Suprapubic skin (tissue), 4 donors: Measurements from ENCODE around the gene MTG1. TPM values are rescaled to one million over a fixed set of nuclear protein-coding genes. Genes with fewer than 3 reads are reported as not detected.

ENCODE experiments used
- DNase-seq, 2 donors: peaks; one replicate each; pipeline ENCODE4 v3.0.0-alpha.2; 2019; ENCODE audit warnings: low spot score in 2 of 2
- H3K27ac ChIP-seq: fragments of 200-600 bp; sonication (generic); one replicate; pipeline ENCODE4 v1.5.1; 2019
- H3K27me3 ChIP-seq: fragments of 200-600 bp; sonication (generic); one replicate; pipeline ENCODE4 v1.5.1; 2019
- H3K36me3 ChIP-seq: fragments of 200-600 bp; sonication (generic); one replicate; pipeline ENCODE4 v1.5.1; 2019
- H3K4me1 ChIP-seq: fragments of 200-600 bp; sonication (generic); one replicate; pipeline ENCODE4 v1.5.1; 2019
- H3K4me3 ChIP-seq: fragments of 200-600 bp; sonication (generic); one replicate; pipeline ENCODE4 v1.5.1; 2019; ENCODE audit warnings: mild to moderate bottlenecking
- H3K9me3 ChIP-seq: fragments of 200-600 bp; sonication (generic); one replicate; pipeline ENCODE4 v1.5.1; 2019
- CTCF ChIP-seq, 2 donors: fragments of 200-600 bp in 1 of 2; fragments of 450-650 bp in 1 of 2; sonication (generic) in 1 of 2; IDR thresholded peaks; one replicate each; pipeline ENCODE4 v1.5.1; 2016 to 2019; ENCODE audit warnings: antibody characterized with exemption in 2 of 2, mild to moderate bottlenecking in 1 of 2, moderate library complexity in 1 of 2
- EP300 ChIP-seq: sonication (generic); formaldehyde crosslinking; IDR thresholded peaks from one replicate; pipeline ENCODE4 v1.6.1; 2017; ENCODE audit warnings: antibody characterized with exemption
- POLR2A ChIP-seq, 2 donors: fragments of 450-650 bp; IDR thresholded peaks; one replicate each; pipeline ENCODE4 v1.6.1; 2017; ENCODE audit warnings: antibody characterized with exemption in 2 of 2, mild to moderate bottlenecking in 2 of 2, moderate library complexity in 2 of 2
- POLR2AphosphoS5 ChIP-seq, 3 donors: sonication (generic); formaldehyde crosslinking; IDR thresholded peaks; one replicate each; pipeline ENCODE4 v1.6.1; 2017; ENCODE audit warnings: antibody characterized with exemption in 3 of 3
- WGBS: methylation state at CpG from one replicate; pipeline ENCODE4 v1.1.5; 2018; 5-methylcytosine and 5-hydroxymethylcytosine counted together
- total RNA-seq, 4 donors: library from RNA; depleted of rRNA; stranded (reverse); fragments of >200 nt; gene quantifications; one replicate each; pipeline ENCODE4 v1.1.0, GENCODE V29; 2016

MTG1 gene
- total RNA-seq, 4 donors from 2014 or later, result 20.5 to 79.7 (median 36.0) TPM

DNA sequence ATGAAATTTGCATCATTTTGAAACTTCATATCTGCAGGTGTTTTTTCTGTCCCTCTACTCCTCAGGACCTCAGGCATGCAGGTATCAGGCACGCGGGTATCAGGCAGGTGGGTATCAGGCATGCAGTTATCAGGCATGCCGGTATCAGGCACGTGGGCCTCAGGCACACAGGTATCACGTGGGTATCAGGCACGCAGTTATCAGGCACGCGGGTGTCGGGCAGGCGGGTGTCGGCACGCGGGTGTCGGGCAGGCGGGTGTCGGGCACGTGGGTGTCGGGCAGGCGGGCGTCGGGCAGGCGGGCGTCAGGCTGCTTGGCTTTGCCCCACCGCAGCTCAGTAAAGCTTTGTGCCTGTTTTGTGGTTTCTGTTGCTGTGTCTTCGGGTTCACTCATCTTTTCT lies 21.8 kb downstream of the MTG1 start:
- Histone ChIP-seq H3K9me3 (peaks cover 18% of the 10 kb centered on the region), H3K27ac (no peak overlapping the region), H3K4me1 (no peaks in the 10 kb centered on the region), H3K36me3 (peaks cover 61% of the 10 kb centered on the region), H3K27me3 (no peaks in the 10 kb centered on the region), H3K4me3 (no peak overlapping the region)
- no peak for TF ChIP-seq EP300
- TF ChIP-seq CTCF (IDR thresholded peaks at IDR 0.05), result no peak
- TF ChIP-seq POLR2A (IDR thresholded peaks at IDR 0.05), result no peak
- TF ChIP-seq POLR2AphosphoS5 (IDR thresholded peaks at IDR 0.05), result no peak
- DNase-seq, result no peak
- WGBS, result 97% methylated on average over 25 of the region's 25 CpGs

DNA sequence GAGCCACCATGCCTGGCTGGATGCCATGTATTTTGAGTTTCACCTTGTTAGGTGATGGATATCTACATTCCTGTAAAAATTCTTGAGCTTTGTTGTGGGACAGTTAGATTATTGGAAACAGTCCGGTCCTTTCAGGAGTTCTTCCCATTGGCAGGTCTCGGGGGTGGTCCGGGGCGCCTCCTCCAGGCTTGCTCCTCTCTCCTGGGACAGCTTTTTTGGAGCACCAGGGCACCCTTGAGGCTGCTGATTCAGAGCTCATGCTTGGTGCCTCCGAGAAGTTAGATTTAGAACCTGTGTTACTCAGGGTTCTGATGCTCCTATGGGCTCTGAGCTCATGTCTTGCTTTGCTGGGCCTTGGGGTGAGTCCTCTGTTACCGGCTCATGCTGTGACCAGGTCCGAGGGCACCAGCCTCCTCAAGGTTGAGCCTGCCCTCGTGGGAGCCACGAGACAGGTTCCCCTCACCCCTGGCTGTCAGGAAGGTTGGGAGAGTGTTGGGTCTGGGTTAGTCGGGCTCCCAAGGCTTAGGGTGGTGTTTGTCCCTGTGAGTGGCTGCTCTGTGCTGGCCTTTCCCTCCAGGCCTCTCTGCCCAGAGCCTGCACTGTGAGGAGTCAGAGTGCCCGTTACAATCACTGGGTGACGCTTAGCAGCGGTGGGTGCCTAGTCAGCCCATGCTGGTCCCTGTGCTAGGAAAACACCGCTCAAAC lies 24.5 kb downstream of the MTG1 start:
- 100% methylated on average over 2 of the region's 14 CpGs for WGBS
- Histone ChIP-seq H3K36me3 (peaks cover 37% of the 10 kb centered on the region), H3K4me1 (peaks cover 6% of the 10 kb centered on the region), H3K4me3 (no peak overlapping the region), H3K9me3 (no peaks in the 10 kb centered on the region), H3K27me3 (peaks cover 15% of the 10 kb centered on the region), H3K27ac (no peak overlapping the region)
- no peak for DNase-seq
- TF ChIP-seq EP300 (no peak), CTCF (IDR thresholded peaks at IDR 0.05) (no peak), POLR2A (IDR thresholded peaks at IDR 0.05) (no peak), POLR2AphosphoS5 (IDR thresholded peaks at IDR 0.05) (no peak)

GRCh38 chr10:133419211-133419950 lies 25.4 kb downstream of the MTG1 start:
- Histone ChIP-seq H3K27me3 (peaks cover 18% of the 10 kb centered on the region), H3K27ac (no peak overlapping the region), H3K4me1 (peaks cover 9% of the 10 kb centered on the region), H3K9me3 (no peaks in the 10 kb centered on the region), H3K4me3 (no peak overlapping the region), H3K36me3 (peaks cover 34% of the 10 kb centered on the region)
- 93% methylated on average over 25 of the region's 34 CpGs for WGBS
- TF ChIP-seq EP300, result no peak
- no peak for TF ChIP-seq POLR2AphosphoS5 (IDR thresholded peaks at IDR 0.05)
- no peak for TF ChIP-seq CTCF (IDR thresholded peaks at IDR 0.05)
- TF ChIP-seq POLR2A (IDR thresholded peaks at IDR 0.05), result no peak
- DNase-seq, result no peak

DNA sequence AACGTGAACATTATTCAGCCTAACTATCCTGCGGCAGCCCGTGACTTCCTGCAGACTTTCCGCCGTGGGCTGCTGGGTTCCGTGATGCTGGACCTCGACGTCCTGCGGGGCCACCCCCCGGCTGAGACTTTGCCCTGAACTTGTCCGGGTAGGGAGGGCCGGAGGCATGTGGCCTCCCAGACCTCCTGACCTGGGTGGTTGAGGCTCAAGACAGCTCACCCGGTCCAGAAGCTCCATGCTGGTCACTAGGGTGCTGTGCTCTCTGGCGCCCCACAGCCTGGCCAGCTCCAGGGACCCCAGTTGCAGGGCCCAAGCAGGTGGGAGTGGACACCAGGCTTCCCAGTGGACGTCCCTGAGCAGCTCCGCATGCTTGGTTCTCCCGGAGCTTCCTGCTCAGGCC lies 26.1 kb downstream of the MTG1 start:
- Histone ChIP-seq H3K27me3 (peaks cover 18% of the 10 kb centered on the region), H3K9me3 (no peaks in the 10 kb centered on the region), H3K4me1 (peaks cover 9% of the 10 kb centered on the region), H3K27ac (no peak overlapping the region), H3K36me3 (peaks cover 32% of the 10 kb centered on the region), H3K4me3 (no peak overlapping the region)
- TF ChIP-seq POLR2A (IDR thresholded peaks at IDR 0.05) (no peak), EP300 (no peak), POLR2AphosphoS5 (IDR thresholded peaks at IDR 0.05) (no peak), CTCF (IDR thresholded peaks at IDR 0.05) (no peak)
- no peak for DNase-seq
- WGBS, result 94% methylated on average over 12 of the region's 17 CpGs

DNA sequence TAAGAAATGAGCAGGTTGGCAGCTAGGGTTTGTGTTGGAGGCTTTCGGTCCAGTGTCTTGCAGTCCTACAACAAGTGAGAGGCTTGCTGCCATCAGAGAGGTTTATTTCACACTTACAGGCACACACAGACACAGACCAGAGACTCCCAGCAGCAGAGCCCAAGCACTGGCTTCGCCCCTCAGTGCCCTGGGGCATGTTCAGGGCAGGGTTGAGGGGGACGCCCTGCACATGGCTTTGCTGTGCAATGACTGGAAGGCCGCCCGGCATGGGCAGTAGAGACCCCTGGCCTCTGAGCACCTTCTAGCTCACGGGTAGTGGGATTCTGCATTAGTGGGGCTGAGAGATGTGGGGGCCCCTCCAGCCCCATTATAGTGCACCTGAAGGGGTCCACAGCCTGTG lies 26.6 kb downstream of the MTG1 start:
- H3K4me3 ChIP-seq, result no peak overlapping the region
- H3K36me3 ChIP-seq, result peaks cover 31% of the 10 kb centered on the region
- 100% methylated on average over 2 of the region's 6 CpGs for WGBS
- TF ChIP-seq POLR2AphosphoS5 (IDR thresholded peaks at IDR 0.05), result no peak
- no peak for TF ChIP-seq CTCF (IDR thresholded peaks at IDR 0.05)
- no peak for TF ChIP-seq EP300
- TF ChIP-seq POLR2A (IDR thresholded peaks at IDR 0.05), result no peak
- DNase-seq, result no peak
- H3K4me1 ChIP-seq, result peaks cover 9% of the 10 kb centered on the region
- H3K9me3 ChIP-seq, result no peaks in the 10 kb centered on the region
- H3K27me3 ChIP-seq, result peaks cover 18% of the 10 kb centered on the region
- H3K27ac ChIP-seq, result no peak overlapping the region
